ENCODE measurements around the gene ST3GAL6.

DNA sequence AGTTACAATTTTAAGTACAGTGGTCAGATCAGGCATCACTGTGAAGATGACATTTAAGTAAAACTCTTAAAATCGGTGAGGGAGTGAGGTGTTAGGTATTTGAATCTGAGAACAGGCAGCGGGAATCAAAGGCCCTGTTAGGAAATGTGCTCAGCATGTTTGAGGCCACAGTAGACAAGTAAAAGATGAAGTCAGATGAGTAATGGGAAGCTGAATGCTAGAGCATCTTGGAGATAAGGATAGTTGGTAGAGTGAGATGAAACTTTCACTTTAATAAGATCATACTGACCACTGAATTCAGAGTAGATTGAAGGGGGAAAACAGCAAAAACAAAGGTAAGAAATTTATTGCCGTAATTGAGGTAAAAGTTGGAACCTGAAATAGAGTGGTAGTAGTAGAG lies 76.7 kb downstream of the ST3GAL6 start:
- TF ChIP-seq, protein P1, sequence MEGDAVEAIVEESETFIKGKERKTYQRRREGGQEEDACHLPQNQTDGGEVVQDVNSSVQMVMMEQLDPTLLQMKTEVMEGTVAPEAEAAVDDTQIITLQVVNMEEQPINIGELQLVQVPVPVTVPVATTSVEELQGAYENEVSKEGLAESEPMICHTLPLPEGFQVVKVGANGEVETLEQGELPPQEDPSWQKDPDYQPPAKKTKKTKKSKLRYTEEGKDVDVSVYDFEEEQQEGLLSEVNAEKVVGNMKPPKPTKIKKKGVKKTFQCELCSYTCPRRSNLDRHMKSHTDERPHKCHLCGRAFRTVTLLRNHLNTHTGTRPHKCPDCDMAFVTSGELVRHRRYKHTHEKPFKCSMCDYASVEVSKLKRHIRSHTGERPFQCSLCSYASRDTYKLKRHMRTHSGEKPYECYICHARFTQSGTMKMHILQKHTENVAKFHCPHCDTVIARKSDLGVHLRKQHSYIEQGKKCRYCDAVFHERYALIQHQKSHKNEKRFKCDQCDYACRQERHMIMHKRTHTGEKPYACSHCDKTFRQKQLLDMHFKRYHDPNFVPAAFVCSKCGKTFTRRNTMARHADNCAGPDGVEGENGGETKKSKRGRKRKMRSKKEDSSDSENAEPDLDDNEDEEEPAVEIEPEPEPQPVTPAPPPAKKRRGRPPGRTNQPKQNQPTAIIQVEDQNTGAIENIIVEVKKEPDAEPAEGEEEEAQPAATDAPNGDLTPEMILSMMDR (IDR thresholded peaks at IDR 0.05): no peak
- no peak for TF ChIP-seq POLR2A (IDR thresholded peaks at IDR 0.05)
